Pulmonary artery endothelial cell (primary cell): Measurements from ENCODE around the gene NRIP2. TPM values are rescaled to one million over a fixed set of nuclear protein-coding genes. Genes with fewer than 3 reads are reported as not detected.

Experiments
- DNase-seq: peaks from one replicate; pipeline ENCODE4 v3.0.0-alpha.2; 2011; ENCODE audit warnings: low read depth, low spot score
- total RNA-seq: library from RNA; depleted of rRNA; stranded (reverse); fragments of >200 nt; gene quantifications from 2 replicates; pipeline ENCODE4 v1.2.3, GENCODE V29; 2014

Gene NRIP2
- total RNA-seq, 1 donor from 2014 or later = not detected

DNA sequence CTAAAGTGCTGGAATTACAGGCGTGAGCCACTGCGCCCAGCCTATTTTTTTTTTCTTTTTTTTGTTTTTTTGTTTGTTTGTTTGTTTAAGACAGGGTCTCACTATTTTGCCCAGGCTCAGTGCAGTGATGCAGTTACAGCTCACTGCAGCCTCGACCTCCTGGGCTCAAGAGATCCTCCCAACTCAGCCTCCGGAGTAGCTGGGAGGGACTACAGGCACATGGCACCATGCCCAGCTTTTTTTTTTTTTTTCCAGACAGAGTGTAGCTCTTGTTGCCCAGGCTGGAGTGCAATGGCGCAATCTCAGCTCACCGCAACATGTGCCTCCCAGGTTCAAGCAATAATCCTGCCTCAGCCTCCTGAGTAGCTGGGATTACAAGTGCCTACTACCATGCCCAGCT is 28.1 kb downstream of the NRIP2 start:
- no peak for DNase-seq

DNA sequence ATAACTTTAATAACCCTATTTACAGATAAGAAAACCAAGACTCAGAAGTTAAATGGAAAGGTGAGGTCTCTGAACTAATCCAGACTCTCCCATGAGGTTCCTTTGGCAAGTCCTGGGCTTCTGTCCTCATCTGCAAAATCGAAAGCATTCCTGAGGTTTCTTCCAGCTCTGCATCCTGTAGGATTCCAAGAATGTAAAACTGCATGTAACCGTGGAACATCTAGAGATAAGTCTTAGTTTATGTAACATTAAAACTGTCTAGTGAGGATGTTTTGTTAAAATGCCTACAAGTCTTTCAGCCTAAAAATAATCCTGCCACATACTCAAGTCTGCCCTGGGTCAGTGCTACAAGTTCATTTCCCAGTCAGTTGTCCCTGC is 29.7 kb downstream of the NRIP2 start:
- DNase-seq = no peak

- no peak for DNase-seq
Measured at GRCh38 chr12:2804393-2805142, 30.3 kb downstream of the NRIP2 start.

DNA sequence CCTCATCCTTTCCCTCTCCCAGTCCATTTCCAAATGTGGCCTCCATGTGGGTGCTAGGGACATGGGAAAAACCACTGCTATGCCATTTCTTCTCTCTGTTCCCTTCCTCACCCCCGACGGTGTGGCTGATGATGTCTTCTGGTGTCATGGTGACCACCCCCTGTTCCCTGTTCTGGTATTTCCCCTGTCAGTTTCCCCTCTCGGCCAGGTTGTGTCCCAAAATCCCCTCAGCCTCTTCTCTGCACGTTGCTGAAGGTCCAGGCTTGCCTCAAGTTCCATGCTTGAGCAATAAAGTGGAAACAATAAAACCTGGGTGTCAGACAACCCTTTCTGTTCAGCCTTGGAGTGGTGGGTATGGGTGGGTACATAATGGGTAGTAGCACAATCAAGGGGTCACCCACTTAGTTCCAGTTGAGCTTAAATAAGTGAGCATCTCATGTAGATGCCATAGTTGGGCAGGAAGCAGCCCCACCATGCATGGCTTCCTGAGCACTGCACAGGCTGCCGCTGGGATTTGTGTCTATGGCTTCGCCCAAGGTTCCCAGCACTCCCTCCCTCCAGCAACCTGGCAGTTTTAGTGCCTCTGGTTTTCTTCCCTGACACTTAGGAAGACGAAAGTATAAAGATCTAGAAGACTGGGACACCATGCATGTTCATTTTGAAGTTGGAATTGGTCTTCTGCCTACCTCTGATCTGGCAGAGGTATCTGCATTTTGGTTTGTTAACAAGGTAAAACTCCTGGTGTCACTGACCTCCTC is 31.0 kb downstream of the NRIP2 start:
- DNase-seq = no peak

GRCh38 chr12:2801044-2801783 is 33.6 kb downstream of the NRIP2 start:
- no peak for DNase-seq

DNA sequence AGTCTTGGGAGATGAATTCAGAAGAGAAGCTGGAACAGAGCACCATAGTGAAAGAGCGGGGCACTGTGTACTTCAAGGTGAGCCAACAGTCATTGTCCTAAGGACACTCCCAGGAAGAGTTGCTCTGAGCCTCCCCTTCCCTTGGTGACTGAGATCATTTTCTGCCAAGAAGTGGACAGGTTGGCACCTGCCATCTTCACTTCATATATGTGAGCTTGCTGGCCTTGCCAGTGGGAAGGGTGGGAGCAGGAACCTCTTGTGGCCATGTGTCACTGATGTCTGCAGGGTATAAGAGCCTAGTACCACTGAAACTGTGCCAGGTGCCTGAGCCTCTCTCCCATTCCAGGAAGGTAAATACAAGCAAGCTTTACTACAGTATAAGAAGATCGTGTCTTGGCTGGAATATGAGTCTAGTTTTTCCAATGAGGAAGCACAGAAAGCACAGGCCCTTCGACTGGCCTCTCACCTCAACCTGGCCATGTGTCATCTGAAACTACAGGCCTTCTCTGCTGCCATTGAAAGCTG is 34.7 kb downstream of the NRIP2 start:
- DNase-seq = no peak

DNA sequence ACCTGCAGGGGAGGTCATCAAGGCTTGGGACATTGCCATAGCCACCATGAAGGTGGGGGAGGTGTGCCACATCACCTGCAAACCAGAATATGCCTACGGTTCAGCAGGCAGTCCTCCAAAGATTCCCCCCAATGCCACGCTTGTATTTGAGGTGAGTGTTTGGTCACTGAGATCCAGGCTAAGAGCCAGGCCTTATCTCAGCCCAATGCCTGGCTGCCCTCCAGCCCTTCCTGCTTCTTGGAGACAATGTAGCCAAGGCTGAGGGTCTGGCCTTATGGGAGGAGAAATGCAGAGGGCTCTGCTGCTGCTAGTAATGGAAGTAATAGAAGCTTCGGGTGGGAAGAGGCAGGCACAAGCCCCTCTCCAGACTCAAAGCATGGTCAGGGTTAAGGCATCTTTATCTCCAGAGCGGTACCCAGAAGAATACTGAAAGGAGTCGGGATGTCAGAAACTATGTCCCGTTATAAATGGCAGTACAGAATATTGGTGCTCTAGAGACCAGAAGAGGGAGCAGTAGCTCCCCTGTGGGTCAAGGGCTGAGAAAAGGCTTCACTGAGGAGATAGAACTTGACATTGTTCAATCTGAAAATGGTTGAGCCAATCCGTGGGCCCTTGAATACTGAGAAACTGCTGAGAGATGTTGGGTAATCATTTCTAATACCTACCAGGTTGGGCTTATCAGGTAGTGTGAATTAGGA is 37.0 kb downstream of the NRIP2 start:
- DNase-seq = peak; percentile 43

DNA sequence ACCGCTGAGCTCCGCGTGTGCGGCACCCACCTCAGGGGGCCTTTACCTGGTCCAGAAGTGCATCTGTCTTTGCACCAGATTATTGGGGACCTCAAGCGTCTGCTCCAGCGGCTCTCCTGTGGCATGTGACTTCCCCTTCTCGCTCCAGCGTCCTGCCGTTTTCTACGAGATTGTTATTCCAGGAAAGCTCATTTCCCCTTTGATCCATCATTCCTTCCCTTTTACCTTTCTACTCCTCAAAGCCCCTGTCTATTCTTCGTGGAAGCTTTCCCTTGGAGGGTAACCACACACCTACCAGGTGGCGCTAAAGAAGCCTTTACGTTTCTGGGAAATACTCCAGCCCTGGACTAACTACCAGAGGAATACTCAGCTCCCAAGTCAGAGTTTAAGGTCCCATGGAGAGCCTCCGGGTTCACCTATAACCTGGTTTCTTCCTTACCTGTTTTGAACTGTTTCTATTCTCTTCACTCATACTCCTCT is 38.6 kb downstream of the NRIP2 start:
- no peak for DNase-seq

DNA sequence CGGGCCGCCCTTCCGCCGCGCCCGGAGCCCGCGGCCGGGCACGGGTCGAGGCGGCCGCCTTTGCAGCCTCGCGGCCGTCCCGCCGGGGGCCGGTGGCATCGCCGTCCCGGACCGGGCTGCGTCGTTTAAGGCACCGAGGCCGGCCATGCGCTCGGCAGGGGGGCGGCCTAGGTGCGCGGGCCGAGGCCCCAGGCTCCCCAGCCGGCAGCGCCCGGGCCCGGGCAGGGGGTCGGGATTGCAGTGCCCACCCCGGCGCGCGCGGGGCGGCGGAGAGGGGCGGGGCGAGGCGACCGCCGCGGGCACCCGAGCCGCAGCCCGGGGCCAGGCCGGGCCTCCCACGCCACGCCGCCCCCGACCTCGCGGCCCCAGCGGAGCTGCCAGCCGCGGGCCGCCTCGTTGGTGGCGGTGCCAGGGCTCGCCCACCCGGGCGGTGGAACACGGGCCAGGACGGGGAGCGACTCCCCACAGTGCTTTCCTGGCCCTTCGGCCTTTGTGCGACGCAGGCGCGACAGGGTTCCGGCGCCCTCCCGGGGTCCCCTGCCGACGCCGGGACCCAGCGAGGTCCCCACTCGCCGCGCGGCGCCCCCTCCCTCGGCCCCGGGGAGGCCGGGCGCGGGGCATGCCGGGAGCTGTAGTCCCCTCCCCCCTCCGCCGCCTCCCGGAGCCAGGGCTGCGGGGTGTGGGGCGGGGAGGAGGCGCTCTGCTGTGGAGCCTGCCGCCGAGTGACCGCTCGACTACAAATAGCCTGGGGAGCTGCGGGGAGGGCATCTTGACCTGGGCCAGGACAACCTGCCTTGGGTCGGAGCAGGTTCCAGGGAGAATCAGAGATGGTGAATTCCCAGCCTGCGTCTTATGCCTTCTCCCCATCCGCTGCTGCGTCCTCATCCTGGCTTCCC is 39.3 kb downstream of the NRIP2 start:
- DNase-seq = no peak

DNA sequence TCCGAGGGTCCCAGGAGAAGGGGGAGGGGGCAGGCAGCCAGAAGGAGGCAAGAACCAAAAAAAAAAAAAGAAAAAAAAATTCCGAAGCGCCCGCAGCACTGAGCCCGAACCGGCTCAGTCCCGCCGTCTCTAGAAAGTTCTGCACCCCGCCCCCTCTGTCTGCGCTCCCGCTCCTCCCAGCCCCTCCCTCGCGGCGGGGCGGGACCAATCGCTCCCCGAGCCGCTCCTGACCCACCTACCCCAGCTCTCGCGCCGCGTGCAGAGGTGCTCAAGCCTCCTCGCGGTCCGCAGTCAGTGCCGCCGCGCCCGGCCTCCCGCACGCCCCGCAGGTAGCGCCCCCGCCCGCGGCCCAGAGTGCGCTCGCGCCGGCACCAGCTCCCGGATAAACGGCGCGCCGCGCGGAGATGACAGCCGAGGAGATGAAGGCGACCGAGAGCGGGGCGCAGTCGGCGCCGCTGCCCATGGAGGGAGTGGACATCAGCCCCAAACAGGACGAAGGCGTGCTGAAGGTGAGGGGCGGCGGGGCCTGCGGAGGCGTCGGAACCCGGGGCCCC is 40.0 kb downstream of the NRIP2 start, which contains the start of gene FKBP4:
Gene FKBP4 (plus strand): TSS at position 235 of the 554 bp plus-strand sequence. CDS start 170 bp downstream, at position 405.
- peak; percentile 47 for DNase-seq

DNA sequence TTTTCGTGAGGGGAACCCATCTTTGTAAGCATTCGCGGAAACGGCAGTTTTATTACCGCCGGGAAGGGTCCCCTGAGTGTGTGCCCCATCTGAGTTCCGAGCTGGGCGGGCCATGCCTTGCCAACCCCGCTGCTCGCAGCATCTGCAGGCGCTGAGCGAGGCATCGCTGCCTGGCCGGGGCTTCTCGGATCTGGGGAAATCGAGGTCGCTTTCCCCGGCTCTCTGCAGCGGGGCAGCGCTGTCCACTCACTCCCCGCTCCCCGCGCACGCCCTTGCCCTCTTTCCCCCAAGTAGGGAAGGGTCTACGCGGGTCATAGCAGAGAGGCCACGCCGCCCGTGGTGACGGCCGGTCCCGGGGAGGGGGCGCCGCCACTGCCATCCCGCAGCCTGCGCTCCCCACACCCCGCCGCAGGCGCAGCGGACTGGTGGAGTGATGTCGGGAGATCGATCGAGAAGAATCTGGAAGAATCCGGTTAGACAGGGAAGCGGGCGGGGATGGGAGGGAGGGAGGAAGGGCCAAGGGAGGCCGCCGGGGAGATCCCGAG is 40.6 kb downstream of the NRIP2 start:
- DNase-seq = no peak

DNA sequence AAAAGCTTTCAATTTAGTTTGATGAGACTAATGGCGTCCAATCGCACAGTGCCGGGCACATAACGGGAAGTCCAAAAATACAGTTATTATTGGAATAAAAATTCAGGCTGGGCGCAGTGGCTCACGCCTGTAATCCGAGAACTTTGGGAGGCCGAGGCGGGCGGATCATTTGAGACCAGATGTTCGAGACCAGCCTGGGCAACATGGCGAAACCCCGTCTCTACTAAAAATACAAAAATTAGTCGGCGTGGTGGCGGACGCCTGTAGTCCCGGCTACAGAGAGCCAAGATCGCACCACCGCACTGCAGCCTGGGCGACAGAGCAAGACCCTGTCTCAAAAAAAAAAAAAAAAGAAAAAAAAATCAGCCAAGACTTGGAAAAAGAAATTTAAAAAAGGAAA is 41.3 kb downstream of the NRIP2 start:
- DNase-seq = no peak

DNA sequence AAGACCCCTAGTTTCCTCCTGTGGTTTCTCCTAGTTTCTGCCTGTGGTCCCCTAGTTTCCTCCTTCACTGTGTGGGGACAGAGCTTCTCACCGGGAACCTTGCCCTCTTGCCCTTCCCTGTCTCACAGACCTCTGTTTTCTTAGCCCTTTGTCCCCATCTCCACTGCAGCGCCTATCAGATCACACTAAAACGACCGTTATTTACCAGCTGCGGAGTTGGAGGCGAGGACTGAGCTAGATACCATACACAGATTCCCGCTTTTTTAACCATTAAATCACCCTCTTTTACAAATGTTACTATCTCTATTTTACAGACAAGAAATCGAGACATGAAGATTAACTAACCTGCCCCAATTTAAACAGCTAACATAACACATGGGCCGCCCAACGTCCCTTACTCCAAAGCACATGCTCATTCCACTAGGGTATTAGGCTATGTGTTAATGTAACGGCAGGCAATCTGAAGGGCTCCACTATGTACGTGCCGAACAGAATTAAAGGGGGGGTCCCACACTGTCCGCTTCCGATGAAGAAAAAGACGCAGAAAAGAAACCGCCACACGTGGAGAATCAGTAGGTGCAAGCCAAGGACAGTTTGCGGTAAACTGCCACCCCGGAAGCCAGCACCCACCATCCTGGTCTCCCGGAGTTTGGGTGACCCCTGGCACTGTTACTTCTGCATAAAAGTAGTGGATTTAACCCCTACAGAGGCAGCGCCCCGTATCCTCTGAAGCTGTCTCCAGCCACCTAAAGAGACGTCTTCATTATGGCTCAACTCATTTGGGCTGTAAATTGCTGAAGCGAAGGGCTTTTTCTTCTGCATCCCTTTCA is 41.9 kb downstream of the NRIP2 start:
- DNase-seq = no peak

GRCh38 chr12:2791089-2791488 is 43.7 kb downstream of the NRIP2 start:
- no peak for DNase-seq

- no peak for DNase-seq
Measured at GRCh38 chr12:2785017-2785416, 49.8 kb downstream of the NRIP2 start.

- no peak for DNase-seq
Measured at GRCh38 chr12:2783936-2784600, 50.8 kb downstream of the NRIP2 start.

DNA sequence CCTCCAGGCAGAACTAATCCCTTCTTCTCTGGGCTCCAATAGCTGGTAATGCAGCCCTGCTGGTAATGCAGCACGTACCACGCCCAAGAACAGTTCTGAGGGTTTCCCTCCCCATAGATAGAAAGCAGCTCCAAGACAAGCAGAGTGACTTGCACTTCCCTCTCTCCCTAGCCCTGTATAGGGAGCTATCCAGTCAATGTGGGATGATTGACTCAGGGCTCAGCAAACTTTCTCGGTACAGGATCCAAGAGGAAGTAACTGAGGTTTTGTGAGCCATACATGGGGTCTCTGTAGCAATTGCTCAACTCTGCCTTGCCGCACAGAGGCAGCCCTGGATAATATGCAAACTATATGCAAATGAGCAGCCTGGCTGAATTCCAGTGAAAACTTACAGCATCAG is 55.6 kb downstream of the NRIP2 start:
- DNase-seq = no peak
